Measurements from ENCODE around the gene UNCX.

Gene UNCX

DNA sequence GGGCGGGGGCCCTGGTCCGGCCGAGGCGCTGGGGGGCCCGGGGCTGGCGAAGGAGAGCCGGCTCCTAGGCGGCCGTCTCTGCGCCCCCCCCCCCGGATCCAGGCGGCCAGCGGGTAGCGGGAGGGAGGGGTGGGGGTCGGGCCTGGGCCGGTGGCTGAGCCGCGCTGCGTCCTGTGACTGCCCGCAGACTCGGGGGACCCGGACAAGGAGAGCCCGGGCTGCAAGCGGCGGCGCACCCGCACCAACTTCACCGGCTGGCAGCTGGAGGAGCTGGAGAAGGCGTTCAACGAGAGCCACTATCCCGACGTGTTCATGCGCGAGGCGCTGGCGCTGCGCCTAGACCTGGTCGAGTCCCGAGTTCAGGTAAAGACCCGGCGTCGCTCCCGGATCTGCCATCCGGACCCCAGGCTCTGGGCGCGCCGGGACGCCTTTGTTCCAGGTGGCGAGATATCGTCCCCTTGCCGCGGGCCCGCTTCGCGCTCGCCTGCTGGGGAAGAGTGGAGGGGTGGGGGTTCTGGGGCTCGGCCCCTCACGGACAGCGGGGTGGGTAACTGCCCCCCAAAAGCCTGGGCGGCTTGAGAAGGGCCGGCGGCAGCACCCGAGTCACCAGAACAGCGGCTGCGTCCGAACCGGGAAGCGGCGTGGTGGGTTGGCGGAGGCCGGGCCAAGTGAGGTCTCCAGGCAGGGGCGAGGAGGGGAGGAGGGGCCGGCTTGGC lies 819 bp downstream of the UNCX start:
- no peak for DNase-seq

DNA sequence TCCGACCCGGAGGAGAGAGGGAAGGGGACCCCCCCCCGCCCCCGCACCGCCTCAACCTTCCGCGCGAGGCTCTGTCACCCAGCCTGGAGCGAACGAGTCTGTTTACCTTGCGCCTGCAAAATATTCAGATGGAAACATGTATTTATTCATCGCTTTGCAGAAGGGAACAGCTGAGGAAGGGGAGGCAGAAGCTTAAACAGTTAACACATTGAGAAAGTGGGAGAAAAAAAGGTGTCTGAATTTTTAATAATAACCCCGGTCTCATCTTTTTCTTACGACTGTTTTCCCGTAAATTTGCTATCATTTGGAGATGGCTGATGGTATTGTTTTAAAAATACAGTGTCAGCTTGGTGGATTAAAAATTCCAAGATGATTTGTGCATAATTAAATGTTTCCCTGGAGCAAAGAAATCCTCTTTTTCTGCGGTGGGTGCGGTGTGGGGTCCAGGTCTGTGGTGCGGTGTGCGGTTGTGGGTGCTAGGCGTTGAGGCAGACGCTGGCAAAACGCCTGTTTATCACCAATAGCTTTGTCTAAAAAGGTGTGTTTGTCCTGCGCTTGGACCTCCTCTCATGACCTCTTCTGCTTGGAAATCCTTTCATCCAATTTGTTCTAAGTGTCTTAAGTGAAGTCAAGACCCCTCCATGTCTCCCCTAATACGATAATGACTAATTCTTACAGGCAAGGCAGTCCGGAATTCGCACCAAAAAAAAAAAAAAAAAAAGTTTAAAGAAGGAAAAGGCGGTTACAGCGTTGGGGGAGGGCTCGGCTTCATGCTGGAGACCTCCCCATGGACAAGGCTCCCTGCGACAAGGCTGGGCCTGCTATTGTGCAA lies 1.6 kb downstream of the UNCX start:
- no peak for DNase-seq

DNA sequence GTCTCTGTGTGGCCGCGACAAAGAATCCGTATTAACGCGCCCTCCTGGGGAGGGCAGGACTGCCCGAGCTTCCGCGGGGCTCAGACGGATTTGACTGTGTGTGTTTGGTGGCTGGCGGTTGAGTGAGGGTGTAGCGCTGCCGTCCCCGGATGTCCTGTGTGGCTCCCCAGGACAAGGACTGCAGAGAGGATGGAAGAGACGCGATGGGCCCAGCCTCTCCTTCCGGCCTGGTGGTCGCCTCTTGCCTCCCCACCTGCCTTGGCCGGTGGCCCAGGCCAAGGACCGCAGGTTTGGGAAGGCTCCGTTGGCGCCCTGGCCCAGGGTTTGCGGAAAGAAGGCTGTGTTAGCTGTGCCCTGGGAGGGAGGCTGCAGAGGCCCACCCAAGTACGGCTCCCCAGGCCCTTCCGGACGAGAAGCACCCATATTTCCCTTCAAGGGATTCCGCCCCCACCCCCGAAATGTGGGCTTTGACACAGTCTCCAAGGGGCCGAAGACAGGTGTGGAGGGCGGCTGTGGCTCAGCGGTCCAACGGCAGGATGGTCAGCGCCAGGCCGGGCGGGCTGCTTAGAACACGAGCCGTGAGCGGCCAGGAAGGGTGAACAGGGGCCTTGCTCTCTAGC lies 2.3 kb downstream of the UNCX start:
- peak; percentile 67 for DNase-seq

DNA sequence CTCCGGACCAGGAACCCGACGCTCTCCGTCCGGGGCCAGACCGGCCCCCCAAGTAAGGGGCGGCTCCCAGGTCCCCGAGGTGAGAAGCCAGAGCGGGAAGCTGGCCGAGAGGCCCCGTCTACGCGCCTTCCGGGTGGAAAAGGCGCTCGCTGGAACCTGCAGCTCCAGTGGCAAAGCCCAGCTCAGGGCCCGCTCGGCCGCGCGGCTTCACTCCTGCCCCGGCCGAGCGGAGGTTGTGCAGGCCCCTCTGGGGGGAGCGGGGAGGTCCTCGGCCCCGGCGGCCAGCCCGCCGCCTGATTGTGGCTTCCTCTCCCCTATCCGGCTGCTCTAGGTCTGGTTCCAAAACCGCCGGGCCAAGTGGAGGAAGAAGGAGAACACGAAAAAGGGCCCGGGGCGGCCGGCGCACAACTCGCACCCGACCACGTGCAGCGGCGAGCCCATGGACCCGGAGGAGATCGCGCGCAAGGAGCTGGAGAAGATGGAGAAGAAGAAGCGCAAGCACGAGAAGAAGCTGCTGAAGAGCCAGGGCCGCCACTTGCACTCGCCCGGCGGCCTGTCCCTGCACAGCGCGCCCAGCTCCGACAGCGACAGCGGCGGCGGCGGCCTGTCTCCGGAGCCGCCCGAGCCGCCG lies 2.9 kb downstream of the UNCX start:
- no peak for DNase-seq

DNA sequence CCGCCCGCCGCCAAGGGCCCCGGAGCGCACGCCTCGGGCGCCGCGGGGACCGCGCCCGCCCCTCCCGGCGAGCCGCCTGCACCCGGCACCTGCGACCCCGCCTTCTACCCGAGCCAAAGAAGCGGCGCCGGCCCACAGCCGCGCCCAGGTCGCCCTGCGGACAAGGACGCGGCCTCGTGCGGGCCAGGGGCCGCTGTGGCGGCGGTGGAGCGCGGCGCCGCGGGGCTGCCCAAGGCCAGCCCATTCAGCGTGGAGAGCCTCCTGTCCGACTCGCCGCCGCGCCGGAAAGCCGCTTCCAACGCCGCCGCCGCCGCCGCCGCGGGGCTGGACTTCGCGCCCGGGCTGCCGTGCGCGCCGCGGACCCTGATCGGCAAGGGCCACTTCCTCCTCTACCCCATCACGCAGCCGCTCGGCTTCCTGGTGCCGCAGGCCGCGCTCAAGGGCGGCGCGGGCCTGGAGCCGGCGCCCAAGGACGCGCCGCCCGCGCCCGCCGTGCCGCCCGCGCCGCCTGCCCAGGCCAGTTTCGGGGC lies 3.5 kb downstream of the UNCX start:
- DNase-seq = no peak

DNA sequence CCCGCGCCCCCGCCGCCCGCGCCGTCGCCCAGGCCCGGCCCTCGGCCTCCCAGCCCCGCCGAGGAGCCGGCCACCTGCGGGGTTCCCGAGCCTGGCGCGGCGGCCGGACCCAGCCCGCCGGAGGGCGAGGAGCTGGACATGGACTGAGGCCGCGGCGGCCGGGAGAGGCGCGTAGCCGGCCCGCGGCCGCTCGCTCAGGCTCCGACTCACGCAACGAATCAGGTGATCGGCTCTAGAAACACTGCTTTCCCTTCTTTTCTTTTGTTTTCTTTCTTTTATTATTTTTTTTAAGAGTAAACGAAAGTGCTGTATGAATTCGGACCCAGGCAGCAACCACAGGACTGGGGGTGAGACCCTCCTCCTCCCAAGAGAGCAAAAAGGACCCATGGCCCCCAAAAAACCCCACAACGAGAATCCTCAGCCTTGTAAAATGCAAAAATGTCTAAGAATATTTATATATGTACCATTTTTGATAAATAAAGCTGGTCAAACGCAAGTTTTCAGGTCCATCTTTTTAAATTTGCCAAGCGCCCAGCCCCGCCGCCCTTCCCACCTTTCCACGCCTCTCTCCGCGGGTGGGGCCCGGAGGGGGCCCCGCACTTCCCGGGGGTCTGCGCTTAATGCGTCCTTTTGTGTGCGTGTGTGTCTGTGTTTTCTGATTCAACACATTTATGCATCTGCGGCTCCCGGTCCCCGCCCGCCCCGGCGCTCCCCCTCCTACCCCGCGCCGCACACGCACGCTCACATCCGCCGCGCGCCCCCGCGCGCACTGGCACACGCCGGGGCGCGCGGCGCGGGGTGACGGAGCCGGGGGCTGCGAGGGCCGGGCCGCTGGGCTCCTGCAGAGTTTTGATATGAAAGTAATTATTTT lies 4.4 kb downstream of the UNCX start:
- no peak for DNase-seq

DNA sequence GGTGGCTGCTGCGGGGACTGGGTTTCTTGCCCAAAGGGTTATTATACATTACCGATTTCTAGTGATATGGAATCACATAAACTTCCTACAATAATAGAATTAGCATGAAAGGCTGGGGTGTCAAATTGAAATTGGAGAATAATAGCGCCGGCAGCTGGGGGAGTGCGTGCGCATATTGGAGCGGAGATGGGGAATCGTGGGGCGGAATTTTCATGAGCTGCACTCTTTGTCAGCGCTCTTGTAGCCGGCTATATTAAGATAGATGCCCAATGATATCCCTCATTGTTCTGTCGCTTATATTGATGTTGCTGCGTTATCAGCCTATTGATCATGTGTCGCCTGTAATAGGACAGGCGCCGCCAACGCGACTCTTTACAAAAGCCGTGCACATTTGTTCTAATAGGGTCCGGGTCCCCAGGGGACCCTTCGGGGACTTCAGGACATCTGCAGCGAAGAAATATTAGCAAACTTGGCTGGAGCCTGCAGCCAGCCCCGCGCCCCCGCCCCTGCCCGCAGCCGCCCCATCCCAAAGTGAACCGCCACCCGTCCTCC lies 5.1 kb downstream of the UNCX start:
- no peak for DNase-seq

DNA sequence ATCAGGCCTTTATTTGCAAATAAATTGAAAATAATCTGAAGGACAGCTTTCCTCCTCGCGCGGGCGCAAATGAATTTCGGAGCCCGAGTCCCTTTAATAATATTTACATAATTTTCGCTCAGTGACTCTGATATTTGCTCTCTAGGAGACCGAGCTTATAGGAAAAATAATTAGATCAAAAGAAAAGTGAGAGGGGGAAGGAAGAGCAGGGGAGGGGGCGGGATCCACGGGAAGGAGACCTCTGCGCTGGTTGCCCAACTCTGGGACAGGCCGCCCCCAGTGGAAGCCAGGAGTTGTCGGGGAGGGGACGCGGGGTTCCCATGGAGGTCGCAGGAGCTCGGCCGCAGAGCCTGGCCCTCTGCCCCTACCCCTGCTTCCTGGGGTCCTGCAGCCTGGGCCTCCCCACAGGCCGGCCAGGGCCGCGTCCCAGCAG lies 5.8 kb downstream of the UNCX start:
- DNase-seq = no peak

DNA sequence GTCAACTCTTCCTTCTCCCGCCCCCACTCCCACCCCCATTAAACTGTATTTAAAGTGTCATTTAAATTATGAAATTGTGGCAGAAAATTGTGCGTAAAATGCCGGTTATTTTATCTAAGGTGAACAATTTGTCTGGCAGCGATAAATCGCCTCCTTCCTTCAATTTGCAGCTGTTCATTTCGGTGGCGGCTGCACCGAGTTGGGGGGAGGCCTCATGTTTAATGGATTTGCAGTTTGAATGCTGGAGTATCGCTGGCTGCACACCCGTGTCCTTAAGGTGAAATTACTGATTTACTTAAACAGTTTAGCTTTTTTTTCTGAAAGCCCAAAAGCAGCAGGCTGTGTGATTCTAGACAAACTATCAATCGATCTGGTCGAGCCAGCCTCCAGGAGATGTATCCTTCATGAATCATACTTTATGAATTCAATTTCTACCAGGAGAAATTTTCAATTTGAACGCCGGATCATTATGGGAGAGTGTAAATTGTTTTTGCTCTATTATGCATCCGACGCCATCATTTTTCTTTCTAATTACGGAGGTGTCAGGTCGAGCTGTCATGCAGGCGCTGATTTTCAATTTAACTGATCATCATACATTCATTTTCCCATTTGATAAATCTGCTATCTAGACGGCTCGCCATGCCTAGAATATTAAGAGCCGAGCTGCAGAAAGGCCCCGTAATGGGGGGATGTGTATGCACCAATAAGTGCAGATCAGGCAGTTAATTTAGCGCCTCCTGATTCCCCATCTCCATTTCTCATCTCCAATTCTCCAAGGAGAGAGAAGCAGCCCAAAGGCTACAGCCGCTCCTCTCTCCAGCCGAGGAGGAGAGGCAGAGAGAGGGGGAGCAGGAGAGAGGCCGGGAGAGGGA lies 6.5 kb downstream of the UNCX start:
- no peak for DNase-seq

DNA sequence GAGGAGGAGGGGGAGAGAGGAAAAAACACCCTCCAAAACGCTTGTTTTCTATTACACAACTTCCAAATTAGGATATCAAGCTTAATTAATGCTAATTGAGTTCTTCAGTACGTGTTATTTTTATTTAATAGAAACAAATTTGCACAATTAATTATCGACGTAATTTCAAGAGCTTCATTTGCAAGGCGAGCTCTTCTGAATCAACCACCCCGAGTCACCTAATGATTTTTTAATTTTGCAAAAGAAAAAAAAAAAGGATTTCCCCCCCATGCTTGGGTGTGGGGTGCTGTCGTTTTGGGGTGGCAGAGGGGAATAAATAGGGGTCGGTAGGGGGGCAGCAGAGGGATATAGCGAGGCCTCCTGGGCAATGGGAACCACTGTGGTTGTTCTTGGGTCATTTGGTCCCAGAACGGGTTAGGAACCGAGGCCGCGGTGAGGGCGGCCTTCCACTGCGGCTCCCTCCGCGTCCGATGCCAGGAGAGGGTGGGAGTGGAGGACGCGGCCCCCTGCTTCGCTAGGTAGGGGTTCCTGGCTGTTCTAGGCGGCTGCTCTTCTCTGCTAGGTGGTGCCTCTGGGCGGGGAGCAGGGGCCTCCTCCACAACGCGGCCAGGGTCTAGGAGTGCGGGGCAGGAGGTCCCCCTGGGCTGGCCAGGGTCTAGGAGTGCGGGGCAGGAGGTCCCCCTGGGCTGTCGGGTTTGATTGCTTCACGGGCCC lies 7.3 kb downstream of the UNCX start:
- DNase-seq = no peak

DNA sequence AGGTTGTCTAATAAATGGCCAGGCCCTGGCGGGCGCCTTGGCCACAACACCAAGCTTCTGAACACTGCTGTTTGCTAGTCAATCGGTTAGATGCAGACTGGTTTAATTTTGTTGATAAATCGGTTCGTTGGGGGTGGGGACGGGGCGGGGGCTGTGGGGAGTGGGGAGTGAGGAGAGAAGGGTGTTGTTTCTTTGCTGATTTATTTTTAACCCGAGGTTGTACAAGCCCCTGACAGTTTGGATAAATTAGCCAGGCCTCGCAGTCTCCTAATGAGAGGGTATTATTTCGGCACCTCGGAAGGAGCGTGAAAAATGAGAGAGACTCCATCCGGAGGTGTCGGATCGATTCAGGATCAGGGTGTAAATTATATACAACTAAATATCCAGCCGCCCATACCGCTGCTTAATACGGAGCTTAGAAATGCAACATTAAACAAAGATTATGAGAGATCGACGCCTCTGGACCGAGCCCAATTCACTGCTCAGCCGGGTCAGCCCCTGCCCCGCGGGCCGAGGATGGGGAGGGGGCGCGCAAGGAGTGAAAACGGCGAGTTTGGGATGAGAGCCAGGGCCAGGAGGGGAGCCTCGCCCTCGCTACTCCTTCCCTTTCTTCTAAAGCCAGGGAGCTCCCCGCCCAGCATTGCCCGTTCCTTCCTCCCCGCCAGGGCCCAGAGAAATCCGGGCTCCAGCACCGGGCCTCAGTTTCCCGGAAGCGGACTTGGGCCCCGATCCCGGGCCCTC lies 8.0 kb downstream of the UNCX start:
- DNase-seq = no peak

DNA sequence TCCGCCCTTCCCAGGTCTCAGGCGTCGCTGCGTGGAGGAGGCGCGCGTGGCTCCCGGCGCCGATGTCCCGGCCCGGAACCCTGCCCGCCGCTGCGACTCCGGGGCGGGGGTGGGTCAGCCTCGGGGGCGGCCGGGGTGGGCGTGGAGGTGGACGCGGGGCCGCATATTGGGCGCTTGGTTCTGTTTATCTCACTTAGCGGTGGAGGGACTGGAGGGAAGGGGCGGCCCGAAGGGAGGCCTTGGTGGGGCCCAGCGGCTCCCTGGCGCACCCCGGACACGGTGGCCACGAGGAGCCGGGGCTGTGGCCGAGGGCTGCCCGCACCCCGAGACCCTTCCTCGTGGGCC lies 8.6 kb downstream of the UNCX start:
- no peak for DNase-seq

DNA sequence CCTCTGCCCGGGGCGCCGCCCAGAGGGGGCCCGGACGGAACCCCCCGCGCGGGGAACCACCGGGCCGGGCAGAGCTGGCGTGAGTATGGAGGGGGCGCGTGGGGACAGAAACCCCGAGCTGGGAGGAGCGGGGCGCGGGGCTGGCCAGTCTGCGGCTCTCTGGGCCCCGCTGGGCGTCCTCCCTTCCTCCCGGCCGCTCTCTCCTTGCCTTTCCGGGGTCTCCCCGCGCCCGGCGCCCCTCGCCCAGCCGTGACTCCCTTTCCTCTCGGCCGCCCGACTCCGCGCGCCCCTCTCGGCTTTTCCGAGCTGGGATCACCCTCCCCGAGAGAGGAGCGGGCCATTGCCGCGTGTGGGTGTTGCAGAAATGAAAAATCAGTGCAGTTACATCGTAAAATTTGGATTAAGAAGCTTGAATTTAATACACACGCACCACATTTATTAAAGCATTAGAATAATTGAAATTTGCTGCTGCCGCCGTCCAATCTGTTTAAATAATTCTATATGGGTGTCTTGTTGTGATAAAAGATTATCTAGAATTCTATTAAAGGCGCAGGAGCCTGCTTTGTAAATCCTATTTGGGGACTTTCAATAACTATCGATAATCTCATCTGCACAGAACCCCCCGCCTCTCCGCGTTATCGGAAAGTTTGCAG lies 9.1 kb downstream of the UNCX start:
- DNase-seq = no peak

DNA sequence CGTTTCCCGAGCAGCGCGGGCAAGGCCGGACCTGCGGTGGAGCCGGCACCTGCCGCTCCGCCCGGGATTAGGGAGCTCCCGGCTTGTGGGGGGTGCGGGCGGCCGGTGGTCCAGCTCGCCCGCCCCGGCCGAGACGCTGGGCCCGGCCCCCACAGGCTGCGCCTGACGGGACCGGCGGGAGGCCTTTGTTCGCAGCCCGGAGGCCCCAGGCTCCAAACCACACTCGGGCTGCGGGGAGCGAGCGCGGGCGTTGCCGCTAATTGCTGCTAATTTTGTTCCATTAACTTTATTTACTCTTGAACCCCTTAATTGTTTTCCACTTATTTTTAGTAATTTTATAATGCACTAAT lies 9.6 kb downstream of the UNCX start:
- DNase-seq = no peak

DNA sequence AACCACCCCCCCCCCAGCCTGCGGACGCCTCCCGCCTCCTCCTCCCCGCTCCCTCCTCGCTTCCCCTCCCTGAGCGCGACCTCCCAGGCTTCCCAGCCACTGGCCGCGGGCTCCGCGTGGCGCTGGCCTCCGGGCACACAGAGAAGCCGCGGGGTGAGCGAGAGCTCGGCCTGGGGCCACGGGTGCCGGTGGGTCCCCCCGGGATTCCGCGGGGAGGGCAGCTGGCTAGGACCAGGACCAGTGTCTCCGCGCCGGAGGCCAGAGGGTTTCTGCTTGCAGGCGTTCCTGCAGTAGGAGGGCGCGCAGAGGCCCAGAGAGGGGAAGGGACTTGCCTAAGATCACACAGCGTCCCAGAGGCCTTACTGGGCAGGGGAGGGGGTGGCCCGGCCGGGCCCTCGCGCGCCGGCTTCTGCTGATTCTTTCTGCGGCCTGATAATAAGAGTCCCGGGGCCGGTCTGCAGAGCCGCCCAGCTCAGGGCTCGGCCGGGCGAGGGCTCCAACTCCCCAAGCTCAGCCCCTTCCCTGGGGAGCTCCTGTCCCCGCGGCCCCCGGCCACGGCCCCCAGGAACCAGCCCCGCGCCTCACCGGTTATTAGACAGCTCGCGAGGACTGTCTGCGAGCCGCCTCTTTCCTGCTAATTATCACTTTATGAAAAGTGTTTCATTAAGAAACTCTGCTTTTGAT lies 10.1 kb downstream of the UNCX start:
- DNase-seq = no peak

DNA sequence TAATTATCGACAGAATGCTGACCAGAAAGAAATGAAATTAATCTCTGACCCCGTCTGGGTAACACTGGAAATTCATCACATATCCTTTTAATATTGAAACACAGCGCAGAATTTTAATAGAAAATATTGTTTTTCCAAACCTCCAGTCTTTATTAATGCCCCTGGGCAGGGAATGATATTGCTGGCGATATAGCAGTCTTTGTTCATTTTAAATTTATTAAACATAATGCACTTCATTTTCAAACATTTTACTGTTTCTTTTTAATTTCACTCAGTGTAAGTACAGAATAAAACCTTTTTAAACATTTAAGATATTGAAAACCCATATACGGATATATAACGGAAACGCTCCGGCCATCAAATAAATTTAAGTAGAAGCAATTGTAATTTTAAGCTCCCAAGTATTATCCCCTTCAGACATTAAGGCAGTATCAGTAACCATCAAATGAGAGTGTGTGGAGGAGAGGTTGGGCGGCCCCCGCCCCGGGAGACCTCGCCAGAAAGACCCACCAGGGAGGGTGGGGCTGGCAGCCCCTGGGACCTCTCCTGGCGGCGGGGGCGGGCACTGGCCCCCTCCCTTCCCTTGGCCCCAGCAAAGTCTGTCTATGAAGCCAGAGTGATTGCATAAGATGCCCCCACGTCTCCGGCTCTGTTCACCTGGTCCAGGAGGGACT lies 10.8 kb downstream of the UNCX start:
- no peak for DNase-seq

DNA sequence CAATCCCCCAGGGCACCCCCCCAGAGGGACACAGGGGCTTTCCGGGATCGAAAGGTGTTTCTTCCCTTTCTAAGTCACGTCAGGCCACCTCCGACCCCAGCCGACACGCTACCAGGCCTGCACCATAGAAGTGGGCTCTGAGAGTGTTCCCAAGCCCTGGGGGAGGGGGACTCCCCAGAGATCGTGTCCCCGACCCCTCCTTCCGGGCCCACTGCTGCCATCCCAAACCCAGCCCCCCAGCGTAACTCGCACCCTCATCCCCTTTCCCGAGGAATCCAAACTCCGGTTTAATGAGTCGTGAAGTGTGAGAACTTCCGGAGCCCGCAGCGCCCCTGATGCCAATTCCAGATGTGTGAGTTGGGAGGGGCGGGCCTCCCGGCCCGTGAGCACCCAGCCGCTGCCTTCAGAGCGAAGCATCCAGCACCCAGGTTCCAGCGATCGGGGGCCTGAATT lies 11.3 kb downstream of the UNCX start:
- no peak for DNase-seq
